ENCODE measurements around the gene ATG4C.

GRCh38 chr1:62744611-62745577 is 39.0 kb upstream of the ATG4C start:
- TF ChIP-seq CTCF (IDR thresholded peaks at IDR 0.05), result no peak
- TF ChIP-seq POLR2A (IDR thresholded peaks at IDR 0.05), result no peak
